Measurements from ENCODE around the gene CLN5. TPM values are rescaled to one million over a fixed set of nuclear protein-coding genes. Genes with fewer than 3 reads are reported as not detected.

The CLN5 gene
- total RNA-seq = 17.6 and 42.6 TPM in 2 replicates

DNA sequence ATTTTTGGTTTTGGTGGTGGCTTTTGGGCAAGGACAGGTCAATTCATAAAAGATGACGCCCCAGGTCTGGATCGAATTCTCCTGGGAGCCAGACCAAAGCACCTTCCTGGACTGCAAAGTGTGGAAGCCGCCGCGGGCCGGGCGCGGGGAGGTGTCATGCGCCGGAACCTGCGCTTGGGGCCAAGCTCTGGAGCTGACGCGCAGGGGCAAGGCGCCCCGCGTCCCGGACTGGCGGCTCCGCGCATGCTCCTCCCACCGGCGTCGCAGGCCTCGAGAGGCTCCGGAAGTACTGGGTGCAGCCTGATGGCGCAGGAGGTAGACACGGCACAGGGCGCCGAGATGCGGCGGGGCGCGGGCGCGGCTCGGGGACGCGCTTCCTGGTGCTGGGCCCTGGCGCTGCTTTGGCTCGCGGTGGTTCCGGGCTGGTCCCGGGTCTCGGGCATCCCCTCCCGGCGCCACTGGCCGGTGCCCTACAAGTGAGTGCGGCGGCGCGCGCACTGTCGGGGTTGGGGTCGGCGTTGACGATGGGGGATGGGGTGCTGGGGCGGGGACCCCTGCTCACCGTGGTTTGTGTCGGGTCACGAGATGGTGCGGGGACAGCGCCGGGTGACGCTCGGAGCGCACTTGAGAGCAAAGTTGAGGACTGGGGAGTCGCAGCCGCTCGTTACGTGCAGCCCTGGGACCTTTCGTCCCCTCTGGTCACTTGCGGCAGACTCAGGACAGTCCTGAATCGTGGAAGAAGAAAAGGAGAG lies at the start of gene CLN5:
Gene CLN5 (plus strand): TSS at position 286 of the 752 bp plus-strand sequence. CDS start 18 bp downstream, at position 304.

DNA sequence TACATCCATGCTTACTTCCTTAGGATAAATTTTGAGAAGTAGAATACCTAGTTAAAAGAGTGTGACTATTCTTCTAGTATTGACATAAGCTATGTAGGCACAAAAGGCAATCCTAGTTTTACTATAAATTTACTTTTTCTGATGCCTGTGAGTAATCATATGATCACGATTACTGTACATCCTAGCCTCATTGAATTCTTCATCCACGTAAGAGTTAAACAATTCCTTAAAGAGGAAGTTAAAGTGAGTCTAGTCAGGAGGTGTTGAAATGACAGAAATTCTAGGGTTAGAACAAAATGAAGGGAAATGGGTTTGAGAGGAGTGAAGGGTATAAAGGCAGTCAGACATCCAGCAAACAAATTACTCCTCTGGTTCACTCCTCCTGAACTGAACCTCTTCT lies 43.7 kb upstream of the CLN5 start, which contains the start of gene ACOD1:
Gene ACOD1 (plus strand): TSS at position 363 of the 400 bp plus-strand sequence. CDS start 48 bp downstream, outside the sequence.

DNA sequence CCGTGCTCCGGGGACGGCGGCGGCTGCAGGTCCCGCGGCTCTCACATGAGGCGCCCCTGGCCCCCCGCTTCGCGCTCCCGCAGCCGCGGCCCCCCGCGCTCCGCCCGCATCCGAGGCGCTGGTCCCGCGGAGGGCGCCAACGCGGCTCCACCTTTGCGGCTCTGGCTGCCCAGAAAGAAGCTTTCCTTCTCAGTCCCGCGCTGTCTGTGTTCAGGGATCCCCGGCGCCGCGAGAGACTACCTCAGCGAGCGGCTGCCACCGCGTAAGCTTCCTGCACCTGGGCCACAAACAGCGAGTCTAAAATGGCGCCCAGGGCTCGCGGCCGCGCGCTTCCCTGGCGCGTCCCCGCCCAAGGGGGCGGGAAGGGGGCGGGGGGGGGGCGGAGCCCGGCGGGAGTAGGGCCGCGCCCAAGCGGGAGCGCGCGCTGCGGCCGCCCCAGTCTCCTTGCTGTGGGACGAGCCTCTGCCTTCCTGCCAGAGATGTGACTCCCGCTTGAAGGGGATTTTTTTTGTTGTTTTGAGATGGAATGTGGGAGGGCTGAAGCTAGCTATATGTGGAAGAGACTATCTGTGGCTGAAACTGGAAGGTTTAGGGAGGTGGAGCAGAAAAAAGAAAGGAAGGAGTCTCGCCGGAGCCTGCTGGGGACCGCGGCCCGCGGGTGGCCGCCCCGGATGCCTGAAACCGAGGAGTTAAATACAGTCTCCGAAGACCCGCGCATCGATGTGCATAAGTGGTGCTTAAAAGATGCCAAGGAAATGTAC lies 35.2 kb downstream of the CLN5 start, which contains the start of gene FBXL3:
Gene FBXL3 (minus strand): TSS at position 299 of the 761 bp plus-strand sequence. CDS start 5,299 bp downstream, outside the sequence.

Other genes starting within 250 kb of the CLN5 start
- 34.1 and 42.6 TPM in 2 replicates for gene KCTD12, start 105.7 kb upstream of the CLN5 start, total RNA-seq
- gene ACOD1, start 43.6 kb upstream of the CLN5 start, total RNA-seq = not detected in 2 replicates
- 48.9 and 58.3 TPM in 2 replicates for gene FBXL3, start 35.1 kb downstream of the CLN5 start, total RNA-seq

All from regular cardiac myocyte (primary cell).